ENCODE results near the gene IER5. TPM values are rescaled to one million over a fixed set of nuclear protein-coding genes. Genes with fewer than 3 reads are reported as not detected.

The IER5 gene
- total RNA-seq, 1 experiment from 2014 or later = 9.4 TPM

- Mint-ChIP-seq H3K27me3 (ENCODE audit: insufficient read depth, unreplicated experiment) (no peaks in the 10 kb centered on the region), H3K4me1 (ENCODE audit: low read depth, unreplicated experiment) (peaks cover 66% of the 10 kb centered on the region), H3K27ac (ENCODE audit: unreplicated experiment) (peak overlapping the region; percentile 86)
Observed at GRCh38 chr1:181111559-181111958, 23.1 kb downstream of the IER5 start.

GRCh38 chr1:181112071-181112929, 23.8 kb downstream of the IER5 start:
- ChIA-PET POLR2A (interaction anchor here (0.6 to 0.7 kb wide), 2 partner anchors 21 to 45 kb away, joined by 3 read pairs; no protein-coding TSS in a partner anchor), CTCF (no interaction called here)
- no peaks in the 10 kb centered on the region for H3K27me3 ChIP-seq (replicated peaks; ENCODE audit: control insufficient read depth, insufficient read depth, low read length)
- H3K36me3 ChIP-seq (ENCODE audit: control insufficient read depth, insufficient read depth, low read length) = no peaks in the 10 kb centered on the region; the same call in 1 of the 2 replicates
- peaks cover 66% of the 10 kb centered on the region for H3K4me1 Mint-ChIP-seq (ENCODE audit: low read depth, unreplicated experiment)
- DNase-seq = peak; percentile 92 to 95
- no peaks in the 10 kb centered on the region for H3K27me3 Mint-ChIP-seq (ENCODE audit: insufficient read depth, unreplicated experiment)
- peaks cover 69% of the 10 kb centered on the region for H3K4me1 ChIP-seq
- no peaks in the 10 kb centered on the region for H3K9me3 Mint-ChIP-seq (ENCODE audit: unreplicated experiment)
- BruUV-seq (replicated peaks) = TSS peak; percentile 86
- no peaks in the 10 kb centered on the region for H3K9me3 ChIP-seq
- peaks cover 7% of the 10 kb centered on the region for H3K36me3 Mint-ChIP-seq (ENCODE audit: insufficient read depth, unreplicated experiment)
- intact Hi-C loops (cut with micrococcal nuclease; ENCODE audit: unreplicated experiment) = loop anchor here (1.0 kb wide), 1 partner anchor 24 kb away; the partner anchor contains the start of gene IER5
- no peak for TF ChIP-seq CTCF (IDR thresholded peaks at IDR 0.05; ENCODE audit: insufficient read depth in 1 of 2, low read depth in 1 of 2, low read length in 1 of 2, severe bottlenecking in 1 of 2, unreplicated experiment in 1 of 2)
- peak overlapping the region; percentile 86 for H3K27ac Mint-ChIP-seq (ENCODE audit: unreplicated experiment)
- H3K4me3 Mint-ChIP-seq (ENCODE audit: unreplicated experiment) = peak overlapping the region; percentile 37
- H3K4me3 ChIP-seq (ENCODE audit: low read depth, low read length) = no peak overlapping the region

More at GRCh38 chr1:181111559-181111958, 23.1 kb downstream of the IER5 start:
- Mint-ChIP-seq H3K36me3 (ENCODE audit: insufficient read depth, unreplicated experiment) (peaks cover 7% of the 10 kb centered on the region), H3K4me3 (ENCODE audit: unreplicated experiment) (no peak overlapping the region), H3K9me3 (ENCODE audit: unreplicated experiment) (no peaks in the 10 kb centered on the region)
- POLR2A ChIA-PET = interaction anchor here (0.6 to 0.8 kb wide), 2 partner anchors 17 to 1713 kb away, joined by 3 to 9 read pairs; no protein-coding TSS in a partner anchor
- Histone ChIP-seq H3K4me3 (ENCODE audit: low read depth, low read length) (no peak overlapping the region), H3K36me3 (ENCODE audit: control insufficient read depth, insufficient read depth, low read length) (no peaks in the 10 kb centered on the region; the same call in 1 of the 2 replicates), H3K27me3 (replicated peaks; ENCODE audit: control insufficient read depth, insufficient read depth, low read length) (no peaks in the 10 kb centered on the region), H3K4me1 (peaks cover 65% of the 10 kb centered on the region), H3K9me3 (no peaks in the 10 kb centered on the region)
- BruUV-seq (replicated peaks) = no TSS peak
- CTCF ChIA-PET = no interaction called here
- DNase-seq = no peak
- TF ChIP-seq CTCF (IDR thresholded peaks at IDR 0.05; ENCODE audit: insufficient read depth in 1 of 2, low read depth in 1 of 2, low read length in 1 of 2, severe bottlenecking in 1 of 2, unreplicated experiment in 1 of 2) = no peak
- intact Hi-C loops (cut with micrococcal nuclease; ENCODE audit: unreplicated experiment) = no loop called here

GRCh38 chr1:181113059-181113641, 24.6 kb downstream of the IER5 start:
- no peaks in the 10 kb centered on the region; the same call in 1 of the 2 replicates for H3K36me3 ChIP-seq (ENCODE audit: control insufficient read depth, insufficient read depth, low read length)
- ChIA-PET POLR2A (interaction anchor here (0.6 to 1.1 kb wide), 3 partner anchors 8 to 45 kb away, joined by 3 read pairs; no protein-coding TSS in a partner anchor), CTCF (interaction anchor here (1.2 kb wide), 1 partner anchor 8 kb away, joined by 3 read pairs; no protein-coding TSS in a partner anchor)
- Mint-ChIP-seq H3K27me3 (ENCODE audit: insufficient read depth, unreplicated experiment) (no peaks in the 10 kb centered on the region), H3K36me3 (ENCODE audit: insufficient read depth, unreplicated experiment) (peaks cover 16% of the 10 kb centered on the region), H3K4me3 (ENCODE audit: unreplicated experiment) (peak overlapping the region; percentile 37), H3K4me1 (ENCODE audit: low read depth, unreplicated experiment) (peaks cover 65% of the 10 kb centered on the region), H3K9me3 (ENCODE audit: unreplicated experiment) (no peaks in the 10 kb centered on the region), H3K27ac (ENCODE audit: unreplicated experiment) (peak overlapping the region; percentile 86)
- H3K4me3 ChIP-seq (ENCODE audit: low read depth, low read length) = no peak overlapping the region
- BruUV-seq (replicated peaks) = TSS peak; percentile 37
- intact Hi-C loops (cut with micrococcal nuclease; ENCODE audit: unreplicated experiment) = no loop called here
- no peak for TF ChIP-seq CTCF (IDR thresholded peaks at IDR 0.05; ENCODE audit: insufficient read depth in 1 of 2, low read depth in 1 of 2, low read length in 1 of 2, severe bottlenecking in 1 of 2, unreplicated experiment in 1 of 2)
- peak; percentile 39 to 67 for DNase-seq
- H3K4me1 ChIP-seq = peaks cover 69% of the 10 kb centered on the region
- H3K9me3 ChIP-seq = no peaks in the 10 kb centered on the region
- H3K27me3 ChIP-seq (replicated peaks; ENCODE audit: control insufficient read depth, insufficient read depth, low read length) = no peaks in the 10 kb centered on the region

All from Caco-2 (cell line).